A549 (cell line): ENCODE data around the gene KANSL3. TPM values are rescaled to one million over a fixed set of nuclear protein-coding genes. Genes with fewer than 3 reads are reported as not detected.

Experiments used
- ATAC-seq, 2 experiments: fragments of 200-7000 bp in 1 of 2; fragments of >200 bp in 1 of 2; cut with Nextera tagmentation in 1 of 2; cut with Tn5 transposase in 1 of 2; 3 replicates each; pipeline versions ENCODE4 v1.8.0 to v1.9.1; 2018 to 2020; ENCODE audit warnings: mild to moderate bottlenecking in 1 of 2, moderate library complexity in 1 of 2
- CTCF ChIA-PET: fragments of 300-600 bp; sonication (Branson Sonifier 250); formaldehyde crosslinking; extraction: SDS; loops from one replicate; lab custom pipeline; 2021; ENCODE audit warnings: antibody characterized with exemption, inconsistent platforms; lab: Yijun Ruan, JAX
- POLR2A ChIA-PET: fragments of 350-600 bp; formaldehyde crosslinking; extraction: SDS; loops from one replicate; lab custom pipeline; 2021; ENCODE audit warnings: antibody characterized with exemption, inconsistent platforms; lab: Yijun Ruan, JAX
- DNase-seq, 2 experiments: peaks; one replicate each; pipeline versions ENCODE4 v3.0.0 to v3.0.0-alpha.2; 2011 to 2016; ENCODE audit warnings: low read depth in 1 of 2, low spot score in 1 of 2
- FAIRE-seq: peaks from 2 replicates; lab custom pipeline; 2011; peaks lifted over from hg19 to GRCh38; lab: Jason Lieb, UNC
- H3K27ac ChIP-seq, 2 experiments: fragments of >200 bp; sonication (Bioruptor Twin); formaldehyde crosslinking; 3 replicates each; pipeline ENCODE4 v1.5.1; 2016 to 2017
- H3K4me1 ChIP-seq: fragments of >200 bp; sonication (Bioruptor Twin); formaldehyde crosslinking; 3 replicates; pipeline ENCODE4 v1.6.1; 2016
- H3K4me2 ChIP-seq: fragments of >200 bp; sonication (Bioruptor Twin); formaldehyde crosslinking; 3 replicates; pipeline ENCODE4 v1.6.1; 2016
- H3K4me3 ChIP-seq: fragments of >200 bp; sonication (Bioruptor Twin); formaldehyde crosslinking; 3 replicates; pipeline ENCODE4 v1.5.1; 2016
- H3K9me3 ChIP-seq: fragments of >200 bp; sonication (Bioruptor Twin); formaldehyde crosslinking; 3 replicates; pipeline ENCODE4 v1.6.1; 2016
- BHLHE40 ChIP-seq: IDR thresholded peaks from 2 replicates; pipeline ENCODE4 v1.6.1; 2012; ENCODE audit warnings: low read depth, low read length, inconsistent platforms
- CBX2 ChIP-seq: fragments of 200-600 bp; sonication (generic); IDR thresholded peaks from 2 replicates; pipeline ENCODE4 v1.6.1; 2016; ENCODE audit warnings: low read depth, mild to moderate bottlenecking, borderline replicate concordance
- CBX8 ChIP-seq: fragments of 200-600 bp; sonication (generic); IDR thresholded peaks from 2 replicates; pipeline ENCODE4 v1.6.1; 2016
- ESRRA ChIP-seq: fragments of 150-350 bp; IDR thresholded peaks from 2 replicates; pipeline ENCODE4 v1.6.1; 2014; ENCODE audit warnings: mild to moderate bottlenecking, low read length, borderline replicate concordance
- HEYL ChIP-seq: fragments of 250-450 bp; sonication (Bioruptor Pico); IDR thresholded peaks from 2 replicates; pipeline ENCODE4 v1.8.0; 2021; ENCODE audit warnings: mild to moderate bottlenecking, moderate library complexity
- HOXB13 ChIP-seq: fragments of 250-450 bp; sonication (Bioruptor Pico); IDR thresholded peaks from 2 replicates; pipeline ENCODE4 v1.5.0; 2020; ENCODE audit warnings: low read depth, mild to moderate bottlenecking, moderate library complexity
- HOXB5 ChIP-seq: fragments of 250-450 bp; sonication (Bioruptor Pico); IDR thresholded peaks from 2 replicates; pipeline ENCODE4 v1.5.0; 2020; ENCODE audit warnings: mild to moderate bottlenecking, moderate library complexity
- JUN ChIP-seq, 2 experiments: fragments of >200 bp; sonication (Bioruptor Twin); formaldehyde crosslinking; IDR thresholded peaks; 2 replicates in 1 of 2; 3 replicates in 1 of 2; pipeline ENCODE4 v1.6.1; 2016 to 2017
- KDM5A ChIP-seq: fragments of 200-600 bp; sonication (generic); IDR thresholded peaks from 2 replicates; pipeline ENCODE4 v1.6.1; 2016; ENCODE audit warnings: antibody characterized with exemption, mild to moderate bottlenecking
- MAFK ChIP-seq: fragments of 450-650 bp; IDR thresholded peaks from 2 replicates; pipeline ENCODE4 v1.6.1; 2014; ENCODE audit not compliant: partially characterized antibody
- MAZ ChIP-seq: fragments of 150-350 bp; IDR thresholded peaks from 2 replicates; pipeline ENCODE4 v1.6.1; 2014; ENCODE audit warnings: antibody characterized with exemption, low read depth, low read length, borderline replicate concordance
- MYC ChIP-seq: IDR thresholded peaks from 2 replicates; pipeline ENCODE4 v1.6.1; 2012; ENCODE audit warnings: mild to moderate bottlenecking, inconsistent platforms, low read length, improper control_type of control experiment, borderline replicate concordance
- NFE2L2 ChIP-seq: fragments of 150-350 bp; conservative IDR thresholded peaks from 2 replicates; pipeline ENCODE4 v1.6.1; 2014; ENCODE audit warnings: low read length
- NPAS2 ChIP-seq: fragments of 250-450 bp; sonication (Bioruptor Pico); IDR thresholded peaks from 2 replicates; pipeline ENCODE4 v1.8.0; 2022; ENCODE audit warnings: mild to moderate bottlenecking, moderate library complexity, borderline replicate concordance
- POLR2A ChIP-seq: IDR thresholded peaks from 2 replicates; pipeline ENCODE4 v1.6.1; 2012; ENCODE audit warnings: mild to moderate bottlenecking, low read length
- RARB ChIP-seq: fragments of 250-450 bp; sonication (Bioruptor Pico); IDR thresholded peaks from 2 replicates; pipeline ENCODE4 v1.8.0; 2021; ENCODE audit warnings: mild to moderate bottlenecking, moderate library complexity
- RCOR1 ChIP-seq: fragments of 150-350 bp; IDR thresholded peaks from 2 replicates; pipeline ENCODE4 v1.6.1; 2014; ENCODE audit warnings: antibody characterized with exemption, low read length, low read depth
- SMC3 ChIP-seq: fragments of >200 bp; sonication (Bioruptor Twin); formaldehyde crosslinking; IDR thresholded peaks from 3 replicates; pipeline ENCODE4 v1.6.1; 2018; ENCODE audit warnings: inconsistent platforms
- TFCP2L1 ChIP-seq: fragments of 250-450 bp; sonication (Bioruptor Pico); IDR thresholded peaks from 2 replicates; pipeline ENCODE4 v1.5.0; 2021; ENCODE audit warnings: mild to moderate bottlenecking
- ZNF302 ChIP-seq: fragments of 250-450 bp; sonication (Bioruptor Pico); IDR thresholded peaks from 2 replicates; pipeline ENCODE4 v1.9.0; 2021; ENCODE audit warnings: inconsistent platforms, mild to moderate bottlenecking, moderate library complexity
- ZSCAN20 ChIP-seq: fragments of 250-450 bp; sonication (Bioruptor Pico); IDR thresholded peaks from 2 replicates; pipeline ENCODE4 v1.8.0; 2022; ENCODE audit warnings: mild to moderate bottlenecking, moderate library complexity
- WGBS: methylation state at CpG from one replicate; pipeline ENCODE4 v1.1.6; 2017; ENCODE audit errors: missing lambda C conversion rate; 5-methylcytosine and 5-hydroxymethylcytosine counted together
- polyA plus RNA-seq, 4 experiments: library from polyadenylated mRNA; depleted of rRNA in 3 of 4; stranded (reverse); fragments of >200 nt; fragmentation: RNase III in 1 of 4; extraction: RNeasy Plus Mini Kit Qiagen cat#74134 plus additional on column Dnase treatment in 1 of 4; gene quantifications; 2 replicates in 3 of 4; 3 replicates in 1 of 4; pipeline ENCODE4 v1.2.3, GENCODE V29; 2011 to 2017
- TF ChIP-seq, protein P1 (sequence below): IDR thresholded peaks from 2 replicates; pipeline ENCODE4 v1.6.1; 2012
- TF ChIP-seq, protein P2 (sequence below): fragments of 150-350 bp; IDR thresholded peaks from 2 replicates; pipeline ENCODE4 v1.6.1; 2014; ENCODE audit warnings: low read depth, mild to moderate bottlenecking, low read length
- TF ChIP-seq, protein P3 (sequence below): fragments of 450-650 bp; IDR thresholded peaks from 2 replicates; pipeline ENCODE4 v1.6.1; 2014; ENCODE audit warnings: antibody characterized with exemption
- TF ChIP-seq, protein P4 (sequence below): fragments of >200 bp; sonication (Bioruptor Twin); formaldehyde crosslinking; IDR thresholded peaks from 3 replicates; pipeline ENCODE4 v1.6.1; 2016
- TF ChIP-seq, protein P5 (sequence below): fragments of 250-450 bp; sonication (Bioruptor Pico); IDR thresholded peaks from 2 replicates; pipeline ENCODE4 v1.5.0; 2021; ENCODE audit warnings: mild to moderate bottlenecking, moderate library complexity, borderline replicate concordance

KANSL3 gene
- polyA plus RNA-seq, 2 of the 4 experiments (the other 2 are of a cell fraction): 23.0 to 25.2 TPM

DNA sequence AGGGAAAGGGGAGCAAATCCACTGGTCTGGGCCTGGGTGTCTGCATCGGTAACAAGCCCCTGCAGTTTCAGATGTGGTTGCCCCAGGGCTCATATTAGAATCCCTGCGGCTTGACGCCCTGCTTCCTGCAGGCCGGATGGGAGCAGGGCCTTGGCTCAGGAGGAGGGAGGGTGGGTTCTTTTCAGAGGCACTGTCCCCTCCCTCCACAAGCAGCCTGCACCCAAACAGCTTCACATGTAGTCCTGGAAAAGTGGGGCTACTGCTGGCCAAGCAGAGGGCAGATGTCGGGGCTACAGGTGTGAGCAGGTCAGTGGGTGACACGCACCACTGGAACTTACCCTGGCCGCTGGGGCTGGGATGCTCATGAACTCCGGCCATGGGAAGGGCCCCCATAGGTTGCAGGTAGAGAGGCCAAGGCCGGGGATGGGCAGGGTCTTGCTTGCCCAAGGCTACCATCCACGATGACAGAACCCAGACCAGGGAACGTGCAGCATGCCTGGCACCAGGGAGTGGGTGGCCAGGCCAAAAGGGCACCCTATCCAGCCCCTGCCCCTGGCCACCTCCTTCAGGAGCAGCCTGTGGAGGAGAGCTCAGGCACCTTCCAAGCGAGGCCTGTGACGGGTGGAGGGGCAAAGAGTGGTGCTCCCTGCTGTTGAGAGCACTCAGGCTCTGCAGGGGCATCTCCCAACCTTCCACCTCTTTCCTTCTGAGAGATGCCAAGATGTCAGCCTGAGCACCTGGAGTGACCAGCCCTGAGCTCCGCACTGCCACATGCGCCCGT lies 84.7 kb downstream of the KANSL3 start:
- no peak for ATAC-seq
- WGBS: 92% methylated on average over 9 of the region's 16 CpGs
- no peak for TF ChIP-seq CBX8
- TF ChIP-seq JUN (IDR thresholded peaks at IDR 0.05): no peak
- TF ChIP-seq SMC3: no peak
- TF ChIP-seq MYC: no peak
- no peak for TF ChIP-seq RARB (CRISPR knock-in tag)
- TF ChIP-seq, protein P1, sequence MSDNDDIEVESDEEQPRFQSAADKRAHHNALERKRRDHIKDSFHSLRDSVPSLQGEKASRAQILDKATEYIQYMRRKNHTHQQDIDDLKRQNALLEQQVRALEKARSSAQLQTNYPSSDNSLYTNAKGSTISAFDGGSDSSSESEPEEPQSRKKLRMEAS: no peak
- no peak for TF ChIP-seq KDM5A
- no peak for TF ChIP-seq RCOR1
- TF ChIP-seq CBX2: no peak
- no peak for TF ChIP-seq MAFK
- TF ChIP-seq NPAS2: no peak
- TF ChIP-seq ZNF302 (CRISPR knock-in tag): no peak
- TF ChIP-seq HOXB13 (CRISPR knock-in tag): no peak
- TF ChIP-seq MAZ: no peak
- TF ChIP-seq, protein P2, sequence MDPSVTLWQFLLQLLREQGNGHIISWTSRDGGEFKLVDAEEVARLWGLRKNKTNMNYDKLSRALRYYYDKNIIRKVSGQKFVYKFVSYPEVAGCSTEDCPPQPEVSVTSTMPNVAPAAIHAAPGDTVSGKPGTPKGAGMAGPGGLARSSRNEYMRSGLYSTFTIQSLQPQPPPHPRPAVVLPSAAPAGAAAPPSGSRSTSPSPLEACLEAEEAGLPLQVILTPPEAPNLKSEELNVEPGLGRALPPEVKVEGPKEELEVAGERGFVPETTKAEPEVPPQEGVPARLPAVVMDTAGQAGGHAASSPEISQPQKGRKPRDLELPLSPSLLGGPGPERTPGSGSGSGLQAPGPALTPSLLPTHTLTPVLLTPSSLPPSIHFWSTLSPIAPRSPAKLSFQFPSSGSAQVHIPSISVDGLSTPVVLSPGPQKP: no peak
- TF ChIP-seq, protein P3, sequence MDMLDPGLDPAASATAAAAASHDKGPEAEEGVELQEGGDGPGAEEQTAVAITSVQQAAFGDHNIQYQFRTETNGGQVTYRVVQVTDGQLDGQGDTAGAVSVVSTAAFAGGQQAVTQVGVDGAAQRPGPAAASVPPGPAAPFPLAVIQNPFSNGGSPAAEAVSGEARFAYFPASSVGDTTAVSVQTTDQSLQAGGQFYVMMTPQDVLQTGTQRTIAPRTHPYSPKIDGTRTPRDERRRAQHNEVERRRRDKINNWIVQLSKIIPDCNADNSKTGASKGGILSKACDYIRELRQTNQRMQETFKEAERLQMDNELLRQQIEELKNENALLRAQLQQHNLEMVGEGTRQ: no peak
- TF ChIP-seq, protein P4, sequence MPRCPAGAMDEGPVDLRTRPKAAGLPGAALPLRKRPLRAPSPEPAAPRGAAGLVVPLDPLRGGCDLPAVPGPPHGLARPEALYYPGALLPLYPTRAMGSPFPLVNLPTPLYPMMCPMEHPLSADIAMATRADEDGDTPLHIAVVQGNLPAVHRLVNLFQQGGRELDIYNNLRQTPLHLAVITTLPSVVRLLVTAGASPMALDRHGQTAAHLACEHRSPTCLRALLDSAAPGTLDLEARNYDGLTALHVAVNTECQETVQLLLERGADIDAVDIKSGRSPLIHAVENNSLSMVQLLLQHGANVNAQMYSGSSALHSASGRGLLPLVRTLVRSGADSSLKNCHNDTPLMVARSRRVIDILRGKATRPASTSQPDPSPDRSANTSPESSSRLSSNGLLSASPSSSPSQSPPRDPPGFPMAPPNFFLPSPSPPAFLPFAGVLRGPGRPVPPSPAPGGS: no peak
- no peak for TF ChIP-seq ESRRA
- Histone ChIP-seq H3K4me1 (peaks cover 52% of the 10 kb centered on the region), H3K27ac (peak overlapping the region in 1 of 2 experiments; percentile 88; a peak in 4 of 6 replicates), H3K4me2 (no peak overlapping the region), H3K4me3 (no peak overlapping the region), H3K9me3 (0 out of 3 replicates have a peak, but pooled peaks cover 2% of the 10 kb centered on the region)
- no peak for FAIRE-seq
- no peak for DNase-seq
- ChIA-PET CTCF (interaction anchor here (0.6 to 12.0 kb wide), 27 partner anchors 10 to 398 kb away, joined by 3 to 186 read pairs (median 6); partner anchors contain the start of gene CNNM4), POLR2A (interaction anchor here (0.5 kb wide), 1 partner anchor 224 kb away, joined by 3 read pairs; no protein-coding TSS in a partner anchor)

DNA sequence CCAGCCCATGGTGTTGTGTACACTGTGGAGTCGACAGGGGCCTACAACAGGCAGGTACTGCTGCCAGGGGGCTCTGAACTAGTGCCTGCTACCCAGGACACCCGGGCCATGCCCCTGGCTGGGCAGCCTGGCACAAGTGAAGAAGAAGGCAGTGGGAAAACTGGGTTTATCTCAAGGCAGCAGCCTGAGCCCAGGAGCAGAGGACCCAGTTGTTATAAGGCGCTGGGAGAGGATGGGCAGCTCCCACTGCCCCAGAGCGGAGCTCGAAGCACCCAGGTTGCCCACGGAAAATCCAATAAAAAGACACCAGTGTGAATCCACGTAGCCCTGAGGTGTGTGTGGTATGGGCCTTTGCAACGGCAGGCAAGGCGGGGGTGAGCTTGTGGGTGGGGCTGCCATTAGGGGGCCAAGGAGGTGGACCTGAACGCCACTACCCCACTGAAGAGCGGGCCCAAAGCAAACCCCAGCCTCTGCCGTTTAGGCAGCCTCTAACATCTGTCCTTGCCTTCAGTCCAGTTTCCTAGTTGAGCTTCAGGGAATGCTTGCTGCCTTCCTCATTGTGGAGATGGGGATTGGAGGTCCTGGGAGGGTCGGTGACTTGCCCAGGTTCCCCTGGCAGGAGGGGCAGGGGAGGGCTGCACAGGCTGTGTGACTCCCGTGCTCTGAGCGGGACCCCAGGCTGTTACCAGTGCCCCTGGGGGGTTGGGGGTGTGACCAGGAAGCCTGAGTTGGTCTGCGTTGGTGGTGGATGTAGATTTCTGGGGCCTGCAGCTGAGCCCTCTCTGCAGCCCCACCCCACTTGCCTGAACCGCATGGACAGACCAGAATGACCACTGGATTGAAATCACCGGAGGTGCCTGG lies 85.6 kb downstream of the KANSL3 start:
- ATAC-seq: no peak
- CTCF ChIA-PET: interaction anchor here (0.6 to 12.0 kb wide), 10 partner anchors 9 to 246 kb away, joined by 3 to 186 read pairs (median 16); partner anchors contain the start of gene CNNM4
- no peak for TF ChIP-seq BHLHE40
- TF ChIP-seq, protein P5, sequence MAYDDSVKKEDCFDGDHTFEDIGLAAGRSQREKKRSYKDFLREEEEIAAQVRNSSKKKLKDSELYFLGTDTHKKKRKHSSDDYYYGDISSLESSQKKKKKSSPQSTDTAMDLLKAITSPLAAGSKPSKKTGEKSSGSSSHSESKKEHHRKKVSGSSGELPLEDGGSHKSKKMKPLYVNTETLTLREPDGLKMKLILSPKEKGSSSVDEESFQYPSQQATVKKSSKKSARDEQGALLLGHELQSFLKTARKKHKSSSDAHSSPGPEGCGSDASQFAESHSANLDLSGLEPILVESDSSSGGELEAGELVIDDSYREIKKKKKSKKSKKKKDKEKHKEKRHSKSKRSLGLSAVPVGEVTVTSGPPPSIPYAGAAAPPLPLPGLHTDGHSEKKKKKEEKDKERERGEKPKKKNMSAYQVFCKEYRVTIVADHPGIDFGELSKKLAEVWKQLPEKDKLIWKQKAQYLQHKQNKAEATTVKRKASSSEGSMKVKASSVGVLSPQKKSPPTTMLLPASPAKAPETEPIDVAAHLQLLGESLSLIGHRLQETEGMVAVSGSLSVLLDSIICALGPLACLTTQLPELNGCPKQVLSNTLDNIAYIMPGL: no peak
- TF ChIP-seq ESRRA: no peak
- TF ChIP-seq NFE2L2: no peak
- TF ChIP-seq JUN (IDR thresholded peaks at IDR 0.05): no peak
- no peak for TF ChIP-seq RARB (CRISPR knock-in tag)
- no peak for TF ChIP-seq HEYL (CRISPR knock-in tag)
- TF ChIP-seq ZSCAN20 (CRISPR knock-in tag): no peak
- no peak for TF ChIP-seq TFCP2L1 (CRISPR knock-in tag)
- TF ChIP-seq ZNF302 (CRISPR knock-in tag): no peak
- no peak for TF ChIP-seq POLR2A
- TF ChIP-seq MYC: no peak
- TF ChIP-seq, protein P3: no peak
- no peak for TF ChIP-seq HOXB5 (CRISPR knock-in tag)

More for the DNA sequence above, 85.6 kb downstream of the KANSL3 start:
- peaks cover 43% of the 10 kb centered on the region for H3K4me1 ChIP-seq
- DNase-seq (no peak), FAIRE-seq (no peak)
- H3K4me2 ChIP-seq: no peak overlapping the region
- no peak overlapping the region for H3K4me3 ChIP-seq
- H3K9me3 ChIP-seq: no peaks in the 10 kb centered on the region
- POLR2A ChIA-PET: no interaction called here
- 93% methylated on average over 15 of the region's 18 CpGs for WGBS
- H3K27ac ChIP-seq: peak overlapping the region in 1 of 2 experiments; percentile 88; a peak in 2 of 6 replicates
